Epithelial cell of esophagus (primary cell): ENCODE results near the gene RNF123.
A peak's percentile ranks its signal among the peaks of the same experiment; 100 is the strongest.

Experiments
- DNase-seq: peaks from one replicate; pipeline ENCODE4 v3.0.0; 2010; ENCODE audit warnings: low read depth
- H3K4me3 ChIP-seq: 2 replicates; pipeline ENCODE4 v1.5.1; 2011; ENCODE audit warnings: mild to moderate bottlenecking, low read length, control low read depth
- CTCF ChIP-seq: IDR thresholded peaks from 2 replicates; pipeline ENCODE4 v1.5.1; 2011; ENCODE audit warnings: low read depth, mild to moderate bottlenecking, low read length, control low read depth, inconsistent platforms; ENCODE audit not compliant: insufficient read depth; ENCODE audit errors: missing control alignments

The RNF123 gene

DNA sequence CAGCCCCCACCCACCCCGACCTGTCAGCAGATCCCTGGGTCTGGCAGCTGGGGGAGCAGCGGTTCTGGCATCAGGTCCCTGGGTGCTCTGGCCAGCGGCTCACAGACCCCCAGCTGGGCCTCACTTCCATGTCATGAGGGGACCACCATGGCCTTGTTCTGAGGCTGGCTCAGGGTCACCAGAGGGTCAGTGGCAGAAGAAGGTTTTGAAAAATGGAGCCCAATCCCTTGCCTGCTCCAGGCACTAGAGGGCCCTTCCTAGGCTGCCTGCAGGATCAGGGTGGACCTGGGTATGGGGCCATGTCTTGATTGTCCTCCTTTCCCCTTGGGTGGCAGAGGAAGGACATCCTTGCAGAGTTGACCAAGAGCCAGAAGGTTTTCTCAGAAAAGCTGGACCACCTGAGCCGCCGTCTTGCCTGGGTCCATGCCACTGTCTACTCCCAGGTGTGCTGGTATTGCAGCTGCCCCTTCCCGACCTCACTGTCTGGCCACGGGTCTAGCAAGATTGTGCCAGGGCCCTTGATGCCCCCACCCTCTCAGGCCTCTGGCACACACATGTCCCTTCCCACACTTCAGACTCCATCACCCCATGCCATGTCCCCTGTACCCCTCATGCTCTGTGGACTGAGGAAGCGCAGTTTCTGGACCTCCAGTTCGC is 17.2 kb downstream of the RNF123 start:
- TF ChIP-seq CTCF: no peak
- H3K4me3 ChIP-seq: no peak overlapping the region
- DNase-seq: no peak

- DNase-seq: peak; percentile 44
- H3K4me3 ChIP-seq: no peak overlapping the region
- no peak for TF ChIP-seq CTCF
These were observed 17.7 kb downstream of the RNF123 start for GRCh38 chr3:49707113-49707480.

DNA sequence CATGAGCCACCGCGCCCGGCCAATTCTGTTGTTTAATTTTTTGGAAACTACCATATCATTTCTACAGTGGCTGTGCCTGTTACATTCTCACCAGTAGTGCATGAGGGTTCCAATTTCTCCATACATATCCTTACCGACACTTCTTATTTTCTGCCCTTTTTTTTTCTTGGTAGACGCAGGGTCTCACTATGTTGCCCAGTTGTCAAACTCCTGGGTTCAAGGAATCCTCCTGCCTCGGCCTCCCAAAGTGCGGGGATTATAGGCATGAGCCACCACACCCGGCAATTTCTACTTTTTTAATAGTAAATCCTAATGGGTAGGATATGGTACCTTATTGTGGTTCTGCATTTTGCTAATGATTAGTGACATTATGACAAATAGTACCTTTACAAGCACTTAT is 20.5 kb downstream of the RNF123 start:
- no peak overlapping the region for H3K4me3 ChIP-seq
- no peak for TF ChIP-seq CTCF
- DNase-seq: no peak

DNA sequence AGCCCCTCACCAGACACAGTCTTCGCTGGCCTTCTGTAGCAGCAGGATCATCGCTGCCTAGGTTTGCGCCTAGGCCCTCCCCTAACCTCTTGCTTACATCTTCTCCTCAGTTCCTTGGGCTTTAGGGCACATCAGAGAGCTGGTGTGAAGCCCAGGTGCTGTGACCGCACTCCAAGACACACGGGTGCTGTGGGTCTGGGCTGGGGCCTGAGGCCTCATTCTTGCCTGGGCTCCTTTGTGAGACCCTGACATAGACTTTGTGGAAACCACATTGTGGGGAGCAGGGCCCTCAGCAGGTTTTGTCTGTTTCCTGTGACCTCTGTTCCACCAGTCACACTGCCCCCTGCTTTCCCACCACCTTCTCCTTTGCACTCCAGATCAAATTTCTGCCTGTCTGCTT is 22.1 kb downstream of the RNF123 start:
- no peak for TF ChIP-seq CTCF
- no peak overlapping the region for H3K4me3 ChIP-seq
- DNase-seq: no peak

DNA sequence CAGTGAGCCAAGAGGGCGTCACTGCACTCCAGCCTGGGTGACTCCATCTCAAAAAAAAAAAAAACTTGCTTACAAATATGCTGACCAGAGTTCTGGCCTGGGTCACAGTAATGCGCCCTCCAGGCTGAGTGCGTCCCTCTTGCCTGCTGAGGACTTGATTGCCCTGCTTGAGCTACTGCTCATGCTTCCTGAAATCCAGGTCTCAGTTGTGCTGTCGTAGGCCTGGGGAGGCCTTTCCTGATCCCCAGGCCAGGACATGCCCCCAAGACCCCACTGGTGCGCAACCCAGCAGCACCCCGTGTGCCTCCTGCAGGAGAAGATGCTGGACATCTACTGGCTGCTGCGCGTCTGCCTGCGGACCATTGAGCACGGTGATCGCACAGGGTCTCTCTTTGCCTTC is 22.8 kb downstream of the RNF123 start:
- DNase-seq: no peak
- TF ChIP-seq CTCF: no peak
- H3K4me3 ChIP-seq: no peak overlapping the region

GRCh38 chr3:49712631-49713317 is 23.4 kb downstream of the RNF123 start:
- H3K4me3 ChIP-seq: no peak overlapping the region
- TF ChIP-seq CTCF: no peak
- DNase-seq: no peak
